ENCODE data around the gene TFDP1. TPM values are rescaled to one million over a fixed set of nuclear protein-coding genes. Genes with fewer than 3 reads are reported as not detected.
"Not testable (repeated sequence)": the region's sequence is repeated elsewhere in the genome, so short reads cannot be mapped to it uniquely, and the experiment has no call there.

The TFDP1 gene
- total and polyA plus RNA-seq, 12 donors: 16.4 to 51.4 (median 37.5) TPM

GRCh38 chr13:113561417-113562084, 23.0 kb upstream of the TFDP1 start:
- DNase-seq: no peak
- 90 to 93% methylated on average over 19 of the region's 19 CpGs for WGBS, 2 donors

GRCh38 chr13:113562085-113562749, 22.3 kb upstream of the TFDP1 start:
- no peak overlapping the region for H3K4me3 ChIP-seq
- peaks cover 0 to 7% (median 0%) of the 10 kb centered on the region in 9 donors for H3K4me1 ChIP-seq
- peak; percentile 44 to 82 (median 77) for TF ChIP-seq CTCF (IDR thresholded peaks at IDR 0.05)
- peak; percentile 63 to 64 for DNase-seq
- H3K27me3 ChIP-seq: peaks cover 0 to 8% (median 0%) of the 10 kb centered on the region in 7 donors
- H3K9me3 ChIP-seq: no peaks in the 10 kb centered on the region
- intact Hi-C loops (cut with DNase I): loop anchor here in 9 of 10 donors (1.0 to 10.0 kb wide), 5 partner anchors 47 to 105 kb away; no protein-coding TSS in a partner anchor
- no peak overlapping the region for H3K27ac ChIP-seq
- H3K36me3 ChIP-seq: no peaks in the 10 kb centered on the region
- ATAC-seq: peak; percentile 48 to 81 (median 77)
- 23 to 25% methylated on average over 14 of the region's 14 CpGs for WGBS, 2 donors

More at GRCh38 chr13:113561417-113562084, 23.0 kb upstream of the TFDP1 start:
- ATAC-seq: no peak
- Histone ChIP-seq H3K4me1 (peaks cover 0 to 7% (median 0%) of the 10 kb centered on the region in 9 donors), H3K27ac (no peak overlapping the region), H3K36me3 (no peaks in the 10 kb centered on the region), H3K27me3 (peaks cover 0 to 5% (median 0%) of the 10 kb centered on the region in 7 donors), H3K4me3 (no peak overlapping the region), H3K9me3 (no peaks in the 10 kb centered on the region)
- intact Hi-C loops (cut with DNase I): loop anchor here in 9 of 10 donors (1.0 to 10.0 kb wide), 5 partner anchors 47 to 104 kb away; no protein-coding TSS in a partner anchor
- TF ChIP-seq CTCF (IDR thresholded peaks at IDR 0.05): no peak

- intact Hi-C loops (cut with DNase I): loop anchor here in 9 of 10 donors (1.0 to 10.0 kb wide), 5 partner anchors 48 to 106 kb away; no protein-coding TSS in a partner anchor
These were observed 21.7 kb upstream of the TFDP1 start for GRCh38 chr13:113562844-113563243.

GRCh38 chr13:113563511-113563910, 21.0 kb upstream of the TFDP1 start:
- H3K27ac ChIP-seq, H3K27me3 ChIP-seq, ATAC-seq, H3K4me1 ChIP-seq, H3K4me3 ChIP-seq, H3K9me3 ChIP-seq, H3K36me3 ChIP-seq, DNase-seq: not testable (repeated sequence)
- 82 to 85% methylated on average over 4 of the region's 4 CpGs for WGBS, 2 donors
- intact Hi-C loops (cut with DNase I): loop anchor here in 8 of 10 donors (2.0 to 10.0 kb wide), 4 partner anchors 49 to 106 kb away; no protein-coding TSS in a partner anchor

More at GRCh38 chr13:113562844-113563243, 21.7 kb upstream of the TFDP1 start:
- Histone ChIP-seq H3K9me3 (no peaks in the 10 kb centered on the region), H3K36me3 (no peaks in the 10 kb centered on the region), H3K4me3 (no peak overlapping the region), H3K4me1 (peaks cover 0 to 7% (median 0%) of the 10 kb centered on the region in 9 donors), H3K27ac (no peak overlapping the region), H3K27me3 (peaks cover 0 to 8% (median 0%) of the 10 kb centered on the region in 7 donors)
- 60 to 71% methylated on average over 7 of the region's 7 CpGs for WGBS, 2 donors
- no peak for DNase-seq
- ATAC-seq: peak in 1 of 8 donors; percentile 16
- TF ChIP-seq CTCF (IDR thresholded peaks at IDR 0.05): no peak

Measured in heart right ventricle (tissue), 16 donors.